Esophagus squamous epithelium (tissue), 4 donors: ENCODE measurements around the gene ACAA1.

Experiments used
- POLR2A ChIP-seq, 4 donors: fragments of 450-650 bp; IDR thresholded peaks; one replicate each; pipeline ENCODE4 v1.6.1; 2017; ENCODE audit warnings: antibody characterized with exemption in 4 of 4, mild to moderate bottlenecking in 4 of 4, moderate library complexity in 3 of 4
- TF ChIP-seq, protein P1 (sequence below), 6 experiments: fragments of 450-650 bp in 4 of 6; fragments of 200-600 bp in 2 of 6; sonication (generic) in 2 of 6; IDR thresholded peaks; one replicate each; pipeline ENCODE4 v1.5.1; 2016 to 2019; ENCODE audit warnings: antibody characterized with exemption in 6 of 6, mild to moderate bottlenecking in 4 of 6, moderate library complexity in 4 of 6

DNA sequence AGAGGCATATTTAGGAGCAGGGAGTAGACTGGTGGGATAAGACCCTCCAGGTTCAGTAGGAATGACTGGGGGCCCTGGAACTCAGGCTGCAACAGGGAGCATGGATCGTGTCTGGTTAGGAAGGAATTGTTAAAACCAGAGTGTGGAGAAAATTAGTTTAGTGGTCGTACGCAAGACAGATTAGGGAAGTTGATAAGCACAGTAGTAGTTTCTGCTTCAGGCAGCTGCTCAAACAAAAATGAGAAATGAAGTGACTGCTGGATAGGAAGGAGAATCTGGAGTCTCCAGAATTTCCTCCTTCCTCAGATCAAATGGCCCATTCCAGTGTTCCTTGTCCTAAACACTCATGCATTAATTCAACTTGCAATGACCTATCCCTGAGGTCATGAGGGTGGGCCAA, 12.8 kb upstream of the ACAA1 start:
- TF ChIP-seq, protein P1, sequence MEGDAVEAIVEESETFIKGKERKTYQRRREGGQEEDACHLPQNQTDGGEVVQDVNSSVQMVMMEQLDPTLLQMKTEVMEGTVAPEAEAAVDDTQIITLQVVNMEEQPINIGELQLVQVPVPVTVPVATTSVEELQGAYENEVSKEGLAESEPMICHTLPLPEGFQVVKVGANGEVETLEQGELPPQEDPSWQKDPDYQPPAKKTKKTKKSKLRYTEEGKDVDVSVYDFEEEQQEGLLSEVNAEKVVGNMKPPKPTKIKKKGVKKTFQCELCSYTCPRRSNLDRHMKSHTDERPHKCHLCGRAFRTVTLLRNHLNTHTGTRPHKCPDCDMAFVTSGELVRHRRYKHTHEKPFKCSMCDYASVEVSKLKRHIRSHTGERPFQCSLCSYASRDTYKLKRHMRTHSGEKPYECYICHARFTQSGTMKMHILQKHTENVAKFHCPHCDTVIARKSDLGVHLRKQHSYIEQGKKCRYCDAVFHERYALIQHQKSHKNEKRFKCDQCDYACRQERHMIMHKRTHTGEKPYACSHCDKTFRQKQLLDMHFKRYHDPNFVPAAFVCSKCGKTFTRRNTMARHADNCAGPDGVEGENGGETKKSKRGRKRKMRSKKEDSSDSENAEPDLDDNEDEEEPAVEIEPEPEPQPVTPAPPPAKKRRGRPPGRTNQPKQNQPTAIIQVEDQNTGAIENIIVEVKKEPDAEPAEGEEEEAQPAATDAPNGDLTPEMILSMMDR (IDR thresholded peaks at IDR 0.05), result no peak
- TF ChIP-seq POLR2A (IDR thresholded peaks at IDR 0.05), result no peak
